Measurements from ENCODE around the gene OR4C46. TPM values are rescaled to one million over a fixed set of nuclear protein-coding genes. Genes with fewer than 3 reads are reported as not detected.
"Not testable (repeated sequence)": the region's sequence is repeated elsewhere in the genome, so short reads cannot be mapped to it uniquely, and the experiment has no call there.

The OR4C46 gene
- not detected for polyA plus RNA-seq (2012; ENCODE audit: missing spikeins)

DNA sequence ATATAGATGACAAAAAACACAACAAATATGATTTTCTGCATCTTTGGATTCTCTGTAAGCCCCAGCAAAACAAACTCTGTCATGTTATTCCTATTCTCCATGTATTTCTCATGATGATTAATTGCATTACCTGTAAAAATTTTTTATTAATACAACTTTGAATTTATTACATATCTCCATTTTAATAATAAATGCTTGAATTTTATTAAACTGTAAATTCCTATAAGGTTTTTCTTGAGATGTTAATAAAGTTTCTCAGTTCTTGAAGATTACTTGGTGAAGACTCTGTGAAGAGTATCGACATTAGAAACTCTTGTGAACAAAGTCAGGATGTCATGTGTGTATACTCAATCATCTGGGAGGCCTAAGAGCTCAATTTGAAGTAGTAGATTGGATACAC is at the start of gene OR4C46:
TSS of gene OR4C46 (minus strand) at position 101 of the 400 bp plus-strand sequence. CDS start at position 101, 0 bp downstream.
- no peak for FAIRE-seq
- TF ChIP-seq POLR2A (IDR thresholded peaks at IDR 0.05; ENCODE audit: low read depth, low read length) (no peak), TAF1 (IDR thresholded peaks at IDR 0.05; ENCODE audit: borderline replicate concordance, low read depth, low read length) (no peak), POLR2AphosphoS5 (IDR thresholded peaks at IDR 0.05; ENCODE audit: low read depth, low read length) (no peak)
- no peak for DNase-seq (ENCODE audit: insufficient read length)

DNA sequence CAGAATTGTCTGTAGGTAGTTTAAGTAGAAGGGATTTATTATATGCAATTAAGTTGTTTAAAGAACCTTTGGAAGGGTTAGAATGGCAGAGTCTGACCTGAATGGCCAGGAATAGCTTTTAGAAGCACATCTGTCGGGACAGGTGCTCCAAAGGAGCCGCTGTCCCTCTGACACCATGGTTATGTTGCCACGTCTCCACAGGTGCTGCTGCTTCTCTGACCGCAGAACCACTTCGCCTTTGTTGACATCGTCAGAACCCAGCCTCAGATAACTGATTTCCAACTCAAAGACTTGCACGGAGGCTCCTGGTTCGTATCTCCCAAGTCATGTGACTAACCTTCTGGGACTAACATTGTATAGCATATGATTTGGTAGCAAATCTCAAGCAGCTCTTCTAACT is 41.8 kb upstream of the OR4C46 start:
- DNase-seq (ENCODE audit: insufficient read length); FAIRE-seq: not testable (repeated sequence)

DNA sequence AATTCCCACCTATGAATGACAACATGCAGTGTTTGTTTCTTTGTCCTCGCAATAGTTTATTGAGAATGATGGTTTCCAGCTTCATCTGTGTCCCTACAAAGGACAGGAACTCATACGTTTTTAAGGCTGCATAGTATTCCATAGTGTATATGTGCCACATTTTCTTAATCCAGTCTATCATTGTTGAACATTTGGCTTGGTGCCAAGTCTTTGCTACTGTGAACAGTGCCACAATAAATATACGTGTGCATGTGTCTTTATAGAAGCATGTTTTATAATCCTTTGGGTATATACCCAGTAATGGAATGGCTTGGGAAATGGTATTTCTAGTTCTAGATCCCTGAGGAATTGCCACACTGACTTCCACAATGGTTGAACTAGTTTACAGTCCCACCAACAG is 42.4 kb downstream of the OR4C46 start:
- FAIRE-seq; DNase-seq (ENCODE audit: insufficient read length): not testable (repeated sequence)

DNA sequence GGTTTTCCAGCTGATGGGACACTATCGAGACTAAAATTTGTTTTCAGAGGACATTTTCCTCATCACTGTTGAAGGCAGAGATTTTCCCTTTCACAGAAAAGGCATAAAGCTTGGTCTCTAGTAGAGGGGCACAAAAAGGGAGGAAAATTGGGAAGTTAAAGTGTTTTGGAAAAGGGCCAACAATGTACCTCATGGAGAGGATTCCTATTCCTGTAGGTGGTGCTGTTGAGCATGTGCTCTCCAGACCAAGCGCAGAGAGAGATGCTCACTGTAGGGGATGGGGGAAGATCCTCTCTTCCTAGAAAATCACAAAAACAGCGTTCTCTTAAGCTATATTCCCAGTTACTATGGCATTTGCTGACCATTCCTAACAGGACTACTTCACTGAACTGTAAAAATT is 44.9 kb downstream of the OR4C46 start:
- DNase-seq (ENCODE audit: insufficient read length) (no peak), FAIRE-seq (no peak)
- TF ChIP-seq POLR2A (IDR thresholded peaks at IDR 0.05; ENCODE audit: low read depth, low read length) (no peak), TAF1 (IDR thresholded peaks at IDR 0.05; ENCODE audit: borderline replicate concordance, low read depth, low read length) (no peak), POLR2AphosphoS5 (IDR thresholded peaks at IDR 0.05; ENCODE audit: low read depth, low read length) (no peak)

DNA sequence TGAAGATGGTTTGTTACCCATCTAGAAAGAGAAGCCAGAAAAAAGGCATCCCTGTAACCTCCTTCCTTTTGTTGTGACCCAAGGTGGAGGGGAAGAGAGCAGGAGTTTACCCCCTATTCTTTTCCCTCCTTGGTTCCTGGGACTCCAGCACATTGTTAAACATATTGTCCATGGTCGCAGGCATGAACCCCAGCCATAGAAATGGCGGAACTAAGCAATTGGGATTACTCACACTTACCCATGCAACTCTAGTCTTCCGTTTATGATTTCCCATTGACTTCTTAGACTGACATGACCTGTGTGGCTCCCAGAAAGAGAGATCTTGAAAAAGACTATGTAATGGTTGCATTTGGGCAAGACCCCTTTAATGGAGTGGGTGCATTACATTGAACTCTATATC is 45.4 kb downstream of the OR4C46 start:
- no peak for TF ChIP-seq POLR2AphosphoS5 (IDR thresholded peaks at IDR 0.05; ENCODE audit: low read depth, low read length)
- FAIRE-seq (no peak), DNase-seq (ENCODE audit: insufficient read length) (no peak)
